CD14-positive monocyte (primary cell): ENCODE data around the gene ATXN1. TPM values are rescaled to one million over a fixed set of nuclear protein-coding genes. Genes with fewer than 3 reads are reported as not detected.

Experiments used
- DNase-seq, 3 donors: peaks; one replicate each; pipeline ENCODE4 v3.0.0-alpha.2; 2011 to 2022
- H2AFZ ChIP-seq: 2 replicates; pipeline ENCODE4 v1.6.0; 2012; ENCODE audit warnings: mild to moderate bottlenecking, low read depth, low read length, inconsistent platforms; ENCODE audit not compliant: insufficient read depth, poor library complexity, severe bottlenecking
- H3K27ac ChIP-seq, 2 donors: 1 replicate in 1 of 2; 2 replicates in 1 of 2; pipeline ENCODE4 v1.5.1; 2012 to 2013; ENCODE audit warnings: low read length in 2 of 2, control low read depth in 1 of 2, inconsistent platforms in 1 of 2, low read depth in 1 of 2, mild to moderate bottlenecking in 1 of 2
- H3K27me3 ChIP-seq, 2 donors: one replicate each; pipeline versions ENCODE4 v1.6.0 to v1.6.1; 2011 to 2013; ENCODE audit warnings: low read length in 2 of 2; ENCODE audit not compliant: control insufficient read depth in 2 of 2, insufficient read depth in 2 of 2
- H3K36me3 ChIP-seq, 2 donors: replicated peaks in 1 of 2; 1 replicate in 1 of 2; 2 replicates in 1 of 2; pipeline versions ENCODE4 v1.5.1 to v1.6.1; 2012 to 2013; ENCODE audit warnings: low read length in 2 of 2, control low read depth in 1 of 2, inconsistent platforms in 1 of 2, mild to moderate bottlenecking in 1 of 2; ENCODE audit not compliant: insufficient read depth in 2 of 2, control insufficient read depth in 1 of 2
- H3K4me1 ChIP-seq, 2 donors: 1 replicate in 1 of 2; 2 replicates in 1 of 2; pipeline versions ENCODE4 v1.5.1 to v1.6.1; 2012 to 2013; ENCODE audit warnings: low read length in 2 of 2, control low read depth in 1 of 2, inconsistent platforms in 1 of 2, mild to moderate bottlenecking in 1 of 2, moderate library complexity in 1 of 2; ENCODE audit not compliant: insufficient read depth in 2 of 2, control insufficient read depth in 1 of 2
- H3K4me2 ChIP-seq: replicated peaks from 2 replicates; pipeline ENCODE3; 2012; ENCODE audit warnings: low read length, moderate library complexity, mild to moderate bottlenecking; ENCODE audit not compliant: poor library complexity, severe bottlenecking; ENCODE audit errors: extremely low read depth
- H3K4me3 ChIP-seq, 3 experiments: fragments of 200-600 bp in 1 of 3; sonication (generic) in 1 of 3; replicated peaks in 1 of 3; 1 replicate in 2 of 3; 2 replicates in 1 of 3; pipeline ENCODE4 v1.5.1; 2011 to 2013; ENCODE audit warnings: low read length in 3 of 3, mild to moderate bottlenecking in 3 of 3, control low read depth in 2 of 3, low read depth in 2 of 3, inconsistent platforms in 1 of 3, moderate library complexity in 1 of 3
- H3K79me2 ChIP-seq: 2 replicates; pipeline ENCODE4 v1.6.0; 2012; ENCODE audit warnings: mild to moderate bottlenecking, control low read depth, inconsistent platforms, low read length, moderate library complexity; ENCODE audit not compliant: insufficient read depth
- H3K9ac ChIP-seq: 2 replicates; pipeline ENCODE4 v1.6.0; 2017; ENCODE audit warnings: low read length, mild to moderate bottlenecking; ENCODE audit not compliant: insufficient read depth, poor library complexity, severe bottlenecking
- H3K9me3 ChIP-seq, 2 donors: replicated peaks in 1 of 2; 1 replicate in 1 of 2; 2 replicates in 1 of 2; pipeline versions ENCODE4 v1.5.1 to v1.6.1; 2012 to 2013; ENCODE audit warnings: low read length in 2 of 2, control low read depth in 1 of 2; ENCODE audit not compliant: control insufficient read depth in 1 of 2, insufficient read depth in 1 of 2
- H4K20me1 ChIP-seq: 2 replicates; pipeline ENCODE4 v1.6.0; 2012; ENCODE audit warnings: mild to moderate bottlenecking, low read length, control low read depth, moderate library complexity; ENCODE audit not compliant: insufficient read depth
- H3K27ac Mint-ChIP-seq, 7 donors: one replicate each; pipeline ENCODE4 v1.8.0; 2020; ENCODE audit warnings: mild to moderate bottlenecking in 7 of 7, mixed read lengths in 7 of 7, moderate library complexity in 6 of 7, inconsistent platforms in 2 of 7
- H3K27me3 Mint-ChIP-seq, 3 donors: one replicate each; pipeline ENCODE4 v1.8.0; 2021 to 2022; ENCODE audit warnings: low read depth in 3 of 3, mild to moderate bottlenecking in 3 of 3, mixed read lengths in 3 of 3, moderate library complexity in 3 of 3, inconsistent platforms in 1 of 3
- H3K36me3 Mint-ChIP-seq, 2 donors: one replicate each; pipeline ENCODE4 v1.8.0; 2020; ENCODE audit warnings: mixed read lengths in 2 of 2, inconsistent platforms in 1 of 2, mild to moderate bottlenecking in 1 of 2
- H3K4me1 Mint-ChIP-seq: one replicate; pipeline ENCODE4 v1.8.0; 2020; ENCODE audit warnings: mild to moderate bottlenecking, mixed read lengths
- H3K4me3 Mint-ChIP-seq, 2 donors: one replicate each; pipeline ENCODE4 v1.8.0; 2020; ENCODE audit warnings: mild to moderate bottlenecking in 2 of 2, mixed read lengths in 2 of 2, moderate library complexity in 1 of 2
- H3K9me3 Mint-ChIP-seq, 7 donors: one replicate each; pipeline ENCODE4 v1.8.0; 2020 to 2022; ENCODE audit warnings: mixed read lengths in 7 of 7, mild to moderate bottlenecking in 6 of 7, moderate library complexity in 6 of 7, inconsistent platforms in 2 of 7
- WGBS: methylation state at CpG from one replicate; pipeline ENCODE4 v1.1.5; 2013; ENCODE audit warnings: missing lambda C conversion rate; ENCODE audit not compliant: insufficient coverage; 5-methylcytosine and 5-hydroxymethylcytosine counted together
- intact Hi-C, 2 donors: fragments of 100-400 bp; cut with micrococcal nuclease; formaldehyde crosslinking; loops; one replicate each; pipeline versions ENCODE4 v1.15.0 to v1.15.1; 2023
- polyA plus RNA-seq, 3 donors: library from polyadenylated mRNA; depleted of rRNA in 1 of 3; unstranded in 2 of 3; stranded (reverse) in 1 of 3; fragments of 300-500 nt in 2 of 3; fragments of >200 nt in 1 of 3; fragmentation: Illumina TruSeq in 2 of 3; gene quantifications; 1 replicate in 2 of 3; 2 replicates in 1 of 3; pipeline ENCODE4 v1.2.3, GENCODE V29; 2012 to 2021
- TF ChIP-seq, protein P1 (sequence below): fragments of 200-600 bp; IDR thresholded peaks from one replicate; pipeline ENCODE4 v1.8.0; 2022; ENCODE audit warnings: antibody characterized with exemption, mild to moderate bottlenecking

ATXN1 gene
- polyA plus RNA-seq, 3 donors = 8.8 to 19.1 (median 10.9) TPM

DNA sequence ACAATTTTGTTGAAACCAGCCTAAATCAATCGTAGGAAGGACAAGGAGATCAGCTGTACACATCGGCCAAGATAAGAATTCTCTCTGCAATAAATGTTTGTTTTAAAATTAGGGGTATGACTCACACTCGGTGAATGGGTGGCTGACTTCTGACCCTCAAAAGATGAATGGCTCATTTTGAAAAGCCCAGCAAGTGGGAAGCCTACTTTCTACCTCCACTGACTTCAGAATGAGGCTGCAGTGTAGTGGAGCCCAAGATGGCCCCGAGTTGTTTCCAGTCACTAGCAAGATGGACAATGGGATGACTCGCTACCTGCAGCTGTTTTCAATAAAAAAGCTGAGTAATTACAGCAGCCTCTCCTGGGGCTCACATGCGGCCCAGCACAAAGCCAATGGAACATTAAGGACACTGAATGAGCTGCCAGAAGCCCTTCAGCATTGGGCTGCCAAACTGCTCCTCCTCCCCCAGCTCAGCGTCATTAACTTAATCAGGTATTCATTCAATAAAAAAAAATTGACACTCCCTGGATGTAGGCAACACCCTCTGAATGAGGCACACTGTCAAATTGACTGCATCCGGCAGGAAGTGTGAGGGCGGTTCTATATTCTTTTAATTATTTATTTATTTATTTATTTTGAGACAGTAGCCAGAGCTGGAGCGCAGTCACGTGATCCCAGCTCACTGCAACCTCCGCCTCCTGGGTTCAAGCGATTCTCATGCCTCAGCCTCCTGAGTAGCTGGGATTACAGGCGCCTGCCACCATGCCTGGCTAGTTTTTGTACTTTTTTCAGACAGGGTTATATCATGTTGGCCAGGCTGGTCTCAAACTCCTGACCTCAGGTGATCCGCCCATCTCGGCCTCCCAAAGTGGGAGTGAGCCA lies 415.6 kb downstream of the ATXN1 start:
- H3K9me3 ChIP-seq = no peaks in the 10 kb centered on the region
- H3K36me3 ChIP-seq = peaks cover 0 to 2% of the 10 kb centered on the region in 2 donors
- Mint-ChIP-seq H3K36me3 (peaks cover 6 to 25% of the 10 kb centered on the region in 2 donors), H3K27me3 (peaks cover 0 to 2% (median 0%) of the 10 kb centered on the region in 3 donors), H3K9me3 (peaks cover 0 to 3% (median 0%) of the 10 kb centered on the region in 7 donors), H3K27ac (no peak overlapping the region), H3K4me1 (peaks cover 9% of the 10 kb centered on the region), H3K4me3 (no peak overlapping the region)
- H4K20me1 ChIP-seq = peaks cover 11% of the 10 kb centered on the region
- no peak for DNase-seq
- no peak overlapping the region for H3K9ac ChIP-seq
- H3K27ac ChIP-seq = no peak overlapping the region
- H3K4me2 ChIP-seq = no peak overlapping the region
- intact Hi-C loops = no loop called here
- H3K4me3 ChIP-seq = no peak overlapping the region
- H3K4me1 ChIP-seq = peaks cover 10% of the 10 kb centered on the region in 2 donors
- no peaks in the 10 kb centered on the region for H3K27me3 ChIP-seq
- H3K79me2 ChIP-seq = no peaks in the 10 kb centered on the region
- WGBS = 100% methylated on average over 5 of the region's 16 CpGs
- H2AFZ ChIP-seq = no peak overlapping the region
- TF ChIP-seq, protein P1, sequence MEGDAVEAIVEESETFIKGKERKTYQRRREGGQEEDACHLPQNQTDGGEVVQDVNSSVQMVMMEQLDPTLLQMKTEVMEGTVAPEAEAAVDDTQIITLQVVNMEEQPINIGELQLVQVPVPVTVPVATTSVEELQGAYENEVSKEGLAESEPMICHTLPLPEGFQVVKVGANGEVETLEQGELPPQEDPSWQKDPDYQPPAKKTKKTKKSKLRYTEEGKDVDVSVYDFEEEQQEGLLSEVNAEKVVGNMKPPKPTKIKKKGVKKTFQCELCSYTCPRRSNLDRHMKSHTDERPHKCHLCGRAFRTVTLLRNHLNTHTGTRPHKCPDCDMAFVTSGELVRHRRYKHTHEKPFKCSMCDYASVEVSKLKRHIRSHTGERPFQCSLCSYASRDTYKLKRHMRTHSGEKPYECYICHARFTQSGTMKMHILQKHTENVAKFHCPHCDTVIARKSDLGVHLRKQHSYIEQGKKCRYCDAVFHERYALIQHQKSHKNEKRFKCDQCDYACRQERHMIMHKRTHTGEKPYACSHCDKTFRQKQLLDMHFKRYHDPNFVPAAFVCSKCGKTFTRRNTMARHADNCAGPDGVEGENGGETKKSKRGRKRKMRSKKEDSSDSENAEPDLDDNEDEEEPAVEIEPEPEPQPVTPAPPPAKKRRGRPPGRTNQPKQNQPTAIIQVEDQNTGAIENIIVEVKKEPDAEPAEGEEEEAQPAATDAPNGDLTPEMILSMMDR = no peak

- no peak overlapping the region for H3K27ac ChIP-seq
- peaks cover 0 to 2% of the 10 kb centered on the region in 2 donors for H3K36me3 ChIP-seq
- H3K79me2 ChIP-seq = no peaks in the 10 kb centered on the region
- Mint-ChIP-seq H3K36me3 (peaks cover 6 to 29% of the 10 kb centered on the region in 2 donors), H3K4me1 (peaks cover 9% of the 10 kb centered on the region), H3K27me3 (peaks cover 0 to 2% (median 0%) of the 10 kb centered on the region in 3 donors), H3K4me3 (no peak overlapping the region), H3K27ac (peak overlapping the region in 3 of 7 donors; percentile 3 to 38 (median 27)), H3K9me3 (peaks cover 0 to 3% (median 1%) of the 10 kb centered on the region in 7 donors)
- peaks cover 11% of the 10 kb centered on the region for H4K20me1 ChIP-seq
- peaks cover 10% of the 10 kb centered on the region in 2 donors for H3K4me1 ChIP-seq
- no peaks in the 10 kb centered on the region for H3K9me3 ChIP-seq
- H3K4me3 ChIP-seq = no peak overlapping the region
- intact Hi-C loops = no loop called here
- WGBS = 88% methylated on average over 6 of the region's 6 CpGs
- no peaks in the 10 kb centered on the region for H3K27me3 ChIP-seq
- TF ChIP-seq, protein P1 = no peak
- no peak overlapping the region for H3K4me2 ChIP-seq
- peak in 2 of 3 donors; percentile 14 to 45 for DNase-seq
- no peak overlapping the region for H3K9ac ChIP-seq
- H2AFZ ChIP-seq = no peak overlapping the region
Observed at GRCh38 chr6:16344756-16345155, 416.5 kb downstream of the ATXN1 start.
